GM23248 (cell line): ENCODE measurements around the gene VSX2. TPM values are rescaled to one million over a fixed set of nuclear protein-coding genes. Genes with fewer than 3 reads are reported as not detected.

Source experiments
- DNase-seq: peaks from one replicate; pipeline ENCODE4 v3.0.0-alpha.2; 2015
- H2AFZ ChIP-seq: fragments of 200-600 bp; sonication (generic); 2 replicates; pipeline ENCODE4 v1.6.1; 2016; ENCODE audit warnings: antibody characterized with exemption
- H3F3A ChIP-seq: fragments of 200-600 bp; sonication (generic); 2 replicates; pipeline ENCODE4 v1.6.1; 2016; ENCODE audit warnings: mild to moderate bottlenecking, antibody characterized with exemption, mixed run types; ENCODE audit not compliant: insufficient read depth
- H3K27ac ChIP-seq: fragments of 200-600 bp; sonication (generic); 2 replicates; pipeline ENCODE4 v1.5.1; 2016; ENCODE audit warnings: mild to moderate bottlenecking
- H3K27me3 ChIP-seq: fragments of 200-600 bp; sonication (generic); replicated peaks from 2 replicates; pipeline ENCODE4 v1.6.1; 2016; ENCODE audit warnings: mild to moderate bottlenecking; ENCODE audit not compliant: insufficient read depth
- H3K36me3 ChIP-seq: fragments of 200-600 bp; sonication (generic); 2 replicates; pipeline ENCODE4 v1.6.1; 2016; ENCODE audit warnings: low read depth, mild to moderate bottlenecking
- H3K4me1 ChIP-seq: fragments of 200-600 bp; sonication (generic); 2 replicates; pipeline ENCODE4 v1.6.1; 2016; ENCODE audit warnings: mild to moderate bottlenecking; ENCODE audit not compliant: insufficient read depth
- H3K4me2 ChIP-seq: fragments of 200-600 bp; sonication (generic); one replicate; pipeline ENCODE4 v1.6.1; 2016; ENCODE audit warnings: mild to moderate bottlenecking; ENCODE audit not compliant: unreplicated experiment
- H3K4me3 ChIP-seq: fragments of 200-600 bp; sonication (generic); 2 replicates; pipeline ENCODE4 v1.5.1; 2016; ENCODE audit warnings: mild to moderate bottlenecking
- H3K79me2 ChIP-seq: fragments of 200-600 bp; sonication (generic); 2 replicates; pipeline ENCODE4 v1.6.1; 2016; ENCODE audit warnings: mild to moderate bottlenecking; ENCODE audit not compliant: insufficient read depth
- H3K9ac ChIP-seq: fragments of 200-600 bp; sonication (generic); 2 replicates; pipeline ENCODE4 v1.6.1; 2016; ENCODE audit warnings: mild to moderate bottlenecking
- H3K9me2 ChIP-seq: fragments of 200-600 bp; sonication (generic); 2 replicates; pipeline ENCODE4 v1.6.1; 2016; ENCODE audit warnings: mixed run types, mild to moderate bottlenecking, moderate library complexity; ENCODE audit not compliant: insufficient read depth
- H3K9me3 ChIP-seq: fragments of 200-600 bp; sonication (generic); one replicate; pipeline ENCODE4 v1.6.1; 2017; ENCODE audit warnings: low read depth
- H4K20me1 ChIP-seq: fragments of 200-600 bp; sonication (generic); 2 replicates; pipeline ENCODE4 v1.6.0; 2016; ENCODE audit not compliant: insufficient read depth
- EZH2 ChIP-seq: fragments of 200-600 bp; sonication (generic); IDR thresholded peaks from 2 replicates; pipeline ENCODE4 v1.6.1; 2018; ENCODE audit warnings: antibody characterized with exemption, mild to moderate bottlenecking; ENCODE audit not compliant: insufficient read depth, poor library complexity, severe bottlenecking
- EZH2phosphoT487 ChIP-seq: fragments of 200-600 bp; sonication (generic); IDR thresholded peaks from 2 replicates; pipeline ENCODE4 v1.6.1; 2018; ENCODE audit warnings: antibody characterized with exemption, moderate library complexity, mild to moderate bottlenecking, low read depth; ENCODE audit not compliant: insufficient read depth
- WGBS, 2 experiments: methylation state at CpG; one replicate each; pipeline ENCODE4 v1.1.6; 2015 to 2017; ENCODE audit warnings: low lambda C conversion rate in 2 of 2, low coverage in 1 of 2; ENCODE audit errors: missing lambda C conversion rate in 2 of 2; 5-methylcytosine and 5-hydroxymethylcytosine counted together
- in situ Hi-C: fragments of 300-500 bp; cut with MboI; formaldehyde crosslinking; loops from 2 replicates; pipeline ENCODE4 v1.15.0; 2020
- polyA plus RNA-seq: library from polyadenylated mRNA; unstranded; fragments of >200 nt; fragmentation: Nextera tagmentation; extraction: Ambion mirVana; gene quantifications from 2 replicates; pipeline ENCODE4 v1.2.1, GENCODE V29; 2016
- total RNA-seq: library from RNA; depleted of rRNA; stranded (reverse); fragments of >200 nt; shearing (Covaris generic); gene quantifications from 2 replicates; pipeline ENCODE4 v1.2.3, GENCODE V29; 2014

VSX2 gene
- total and polyA plus RNA-seq, 2 experiments from 2014 or later, result not detected

- Histone ChIP-seq H3K79me2 (no peaks in the 10 kb centered on the region), H3K4me3 (no peak overlapping the region), H2AFZ (no peak overlapping the region), H3F3A (no peaks in the 10 kb centered on the region), H3K27me3 (peaks cover 37% of the 10 kb centered on the region), H4K20me1 (no peaks in the 10 kb centered on the region), H3K9ac (no peak overlapping the region), H3K27ac (no peak overlapping the region), H3K36me3 (no peaks in the 10 kb centered on the region), H3K9me2 (no peaks in the 10 kb centered on the region), H3K4me2 (no peak overlapping the region), H3K9me3 (no peaks in the 10 kb centered on the region), H3K4me1 (no peaks in the 10 kb centered on the region)
- in situ Hi-C loops, result loop anchor here (5.0 kb wide), 1 partner anchor 142 kb away; no protein-coding TSS in a partner anchor
- no peak for DNase-seq
- no peak for TF ChIP-seq EZH2phosphoT487
- no peak for TF ChIP-seq EZH2
- WGBS, 2 experiments, result 70 to 73% methylated on average over 12 of the region's 12 CpGs
Observed at GRCh38 chr14:74249433-74250375, 10.5 kb downstream of the VSX2 start.

GRCh38 chr14:74255281-74255680 is 16.0 kb downstream of the VSX2 start:
- no peaks in the 10 kb centered on the region for H3K36me3 ChIP-seq
- in situ Hi-C loops, result no loop called here

GRCh38 chr14:74257078-74257940 is 18.1 kb downstream of the VSX2 start:
- peaks cover 14% of the 10 kb centered on the region for H3K27me3 ChIP-seq
- no peaks in the 10 kb centered on the region for H3K9me3 ChIP-seq
- H3K4me3 ChIP-seq, result peak overlapping the region; percentile 73
- H3F3A ChIP-seq, result no peaks in the 10 kb centered on the region
- DNase-seq, result peak; percentile 66
- H3K36me3 ChIP-seq, result no peaks in the 10 kb centered on the region
- H3K4me1 ChIP-seq, result no peaks in the 10 kb centered on the region
- no peaks in the 10 kb centered on the region for H3K9me2 ChIP-seq
- in situ Hi-C loops, result no loop called here
- WGBS, 2 experiments, result 3 to 6% methylated on average over 52 to 68 of the region's 68 CpGs
- peak overlapping the region; percentile 76 for H2AFZ ChIP-seq
- no peaks in the 10 kb centered on the region for H3K79me2 ChIP-seq
- TF ChIP-seq EZH2 (no peak), EZH2phosphoT487 (no peak)
- no peaks in the 10 kb centered on the region for H4K20me1 ChIP-seq
- peak overlapping the region; percentile 84 for H3K4me2 ChIP-seq
- H3K27ac ChIP-seq, result no peak overlapping the region
- peak overlapping the region; percentile 46 for H3K9ac ChIP-seq

More at GRCh38 chr14:74255281-74255680, 16.0 kb downstream of the VSX2 start:
- Histone ChIP-seq H3K79me2 (no peaks in the 10 kb centered on the region), H3K27ac (no peak overlapping the region), H3F3A (no peaks in the 10 kb centered on the region), H3K4me2 (no peak overlapping the region), H2AFZ (no peak overlapping the region), H3K9me2 (no peaks in the 10 kb centered on the region), H3K27me3 (peaks cover 14% of the 10 kb centered on the region), H3K4me1 (no peaks in the 10 kb centered on the region), H3K9me3 (no peaks in the 10 kb centered on the region), H3K4me3 (no peak overlapping the region), H4K20me1 (no peaks in the 10 kb centered on the region), H3K9ac (no peak overlapping the region)
- 63 to 66% methylated on average over 3 of the region's 3 CpGs for WGBS, 2 experiments
- DNase-seq, result no peak
- TF ChIP-seq EZH2, result no peak
- TF ChIP-seq EZH2phosphoT487, result no peak

GRCh38 chr14:74257941-74258763 is 18.9 kb downstream of the VSX2 start:
- Histone ChIP-seq H3K4me2 (peak overlapping the region; percentile 84), H3K4me3 (peak overlapping the region; percentile 73), H3K4me1 (no peaks in the 10 kb centered on the region), H2AFZ (peak overlapping the region; percentile 76), H4K20me1 (no peaks in the 10 kb centered on the region), H3K9me3 (no peaks in the 10 kb centered on the region), H3K27ac (no peak overlapping the region), H3K36me3 (no peaks in the 10 kb centered on the region), H3K27me3 (peaks cover 14% of the 10 kb centered on the region), H3K9me2 (no peaks in the 10 kb centered on the region), H3K79me2 (no peaks in the 10 kb centered on the region), H3K9ac (peak overlapping the region; percentile 46), H3F3A (no peaks in the 10 kb centered on the region)
- 3 to 6% methylated on average over 46 to 55 of the region's 56 CpGs for WGBS, 2 experiments
- peak; percentile 38 for DNase-seq
- TF ChIP-seq EZH2 (peak; percentile 92), EZH2phosphoT487 (peak; percentile 76)
- in situ Hi-C loops, result no loop called here
